AG04449 (cell line): ENCODE data around the gene REEP6.
A peak's percentile ranks its signal among the peaks of the same experiment; 100 is the strongest.

Source experiments
- CTCF ChIA-PET: fragments of 350-600 bp; formaldehyde crosslinking; extraction: SDS; loops from one replicate; lab custom pipeline; 2021; ENCODE audit warnings: antibody characterized with exemption; lab: Yijun Ruan, JAX
- POLR2A ChIA-PET: fragments of 400-600, 350-600 bp; formaldehyde crosslinking; extraction: SDS; loops from one replicate; lab custom pipeline; 2020; ENCODE audit warnings: antibody characterized with exemption, inconsistent platforms; lab: Yijun Ruan, JAX
- DNase-seq: peaks from one replicate; pipeline ENCODE4 v3.0.0-alpha.2; 2010; ENCODE audit warnings: low read depth, low spot score
- H3K4me3 ChIP-seq: 2 replicates; pipeline ENCODE4 v1.5.1; 2011; ENCODE audit warnings: low read depth, mild to moderate bottlenecking, control low read depth, low read length
- TF ChIP-seq, protein P1 (sequence below): IDR thresholded peaks from one replicate; pipeline ENCODE4 v1.5.1; 2011; ENCODE audit warnings: mild to moderate bottlenecking, moderate library complexity, low read length, control low read depth, inconsistent platforms; ENCODE audit not compliant: insufficient read depth; ENCODE audit errors: missing control alignments

Gene REEP6

GRCh38 chr19:1505991-1506881 is 15.3 kb downstream of the REEP6 start:
- H3K4me3 ChIP-seq: no peak overlapping the region
- POLR2A ChIA-PET: no interaction called here
- CTCF ChIA-PET: interaction anchor here (1.3 kb wide), 1 partner anchor 12 kb away, joined by 3 read pairs; no protein-coding TSS in a partner anchor
- TF ChIP-seq, protein P1, sequence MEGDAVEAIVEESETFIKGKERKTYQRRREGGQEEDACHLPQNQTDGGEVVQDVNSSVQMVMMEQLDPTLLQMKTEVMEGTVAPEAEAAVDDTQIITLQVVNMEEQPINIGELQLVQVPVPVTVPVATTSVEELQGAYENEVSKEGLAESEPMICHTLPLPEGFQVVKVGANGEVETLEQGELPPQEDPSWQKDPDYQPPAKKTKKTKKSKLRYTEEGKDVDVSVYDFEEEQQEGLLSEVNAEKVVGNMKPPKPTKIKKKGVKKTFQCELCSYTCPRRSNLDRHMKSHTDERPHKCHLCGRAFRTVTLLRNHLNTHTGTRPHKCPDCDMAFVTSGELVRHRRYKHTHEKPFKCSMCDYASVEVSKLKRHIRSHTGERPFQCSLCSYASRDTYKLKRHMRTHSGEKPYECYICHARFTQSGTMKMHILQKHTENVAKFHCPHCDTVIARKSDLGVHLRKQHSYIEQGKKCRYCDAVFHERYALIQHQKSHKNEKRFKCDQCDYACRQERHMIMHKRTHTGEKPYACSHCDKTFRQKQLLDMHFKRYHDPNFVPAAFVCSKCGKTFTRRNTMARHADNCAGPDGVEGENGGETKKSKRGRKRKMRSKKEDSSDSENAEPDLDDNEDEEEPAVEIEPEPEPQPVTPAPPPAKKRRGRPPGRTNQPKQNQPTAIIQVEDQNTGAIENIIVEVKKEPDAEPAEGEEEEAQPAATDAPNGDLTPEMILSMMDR: no peak
- DNase-seq: no peak

DNA sequence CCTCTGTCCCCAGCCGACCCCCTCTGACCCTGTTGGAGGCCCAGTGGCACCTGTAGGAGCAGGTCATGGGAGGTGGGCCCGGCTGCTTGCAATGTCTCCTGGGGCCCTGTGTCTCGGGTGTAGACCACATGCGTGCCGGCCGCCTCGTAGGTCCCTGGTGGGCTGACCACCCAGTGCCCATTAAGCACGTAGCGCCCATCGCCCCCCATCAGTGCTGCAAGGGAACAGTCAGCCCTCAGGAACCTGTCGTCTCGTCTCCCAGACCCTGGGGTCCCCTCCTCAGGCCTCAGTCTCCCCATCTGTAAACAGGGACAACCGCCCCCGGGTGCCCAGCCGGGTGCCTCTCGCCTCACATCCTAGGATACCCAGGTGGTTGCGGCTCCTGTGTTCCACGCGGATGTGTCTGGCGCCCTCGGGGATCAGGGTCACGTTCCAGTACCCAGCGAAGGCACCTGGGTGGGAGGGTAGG is 16.2 kb downstream of the REEP6 start:
- no peak for DNase-seq
- CTCF ChIA-PET: no interaction called here
- POLR2A ChIA-PET: no interaction called here
- H3K4me3 ChIP-seq: peak overlapping the region; percentile 29
- TF ChIP-seq, protein P1: no peak

GRCh38 chr19:1507763-1508506 is 17.0 kb downstream of the REEP6 start:
- H3K4me3 ChIP-seq: peak overlapping the region; percentile 70
- CTCF ChIA-PET: interaction anchor here (1.1 kb wide), 1 partner anchor 38 kb away, joined by 3 read pairs; no protein-coding TSS in a partner anchor
- peak; percentile 77 for DNase-seq
- POLR2A ChIA-PET: interaction anchor here (0.6 to 1.0 kb wide), 2 partner anchors 9 to 1441 kb away, joined by 3 to 5 read pairs; no protein-coding TSS in a partner anchor
- TF ChIP-seq, protein P1: no peak

GRCh38 chr19:1508507-1508856 is 17.5 kb downstream of the REEP6 start:
- H3K4me3 ChIP-seq: peak overlapping the region; percentile 48
- POLR2A ChIA-PET: interaction anchor here (0.6 to 1.0 kb wide), 2 partner anchors 9 to 1440 kb away, joined by 3 to 5 read pairs; no protein-coding TSS in a partner anchor
- DNase-seq: no peak
- TF ChIP-seq, protein P1: no peak
- CTCF ChIA-PET: interaction anchor here (1.1 kb wide), 2 partner anchors 10 to 38 kb away, joined by 3 read pairs; no protein-coding TSS in a partner anchor

DNA sequence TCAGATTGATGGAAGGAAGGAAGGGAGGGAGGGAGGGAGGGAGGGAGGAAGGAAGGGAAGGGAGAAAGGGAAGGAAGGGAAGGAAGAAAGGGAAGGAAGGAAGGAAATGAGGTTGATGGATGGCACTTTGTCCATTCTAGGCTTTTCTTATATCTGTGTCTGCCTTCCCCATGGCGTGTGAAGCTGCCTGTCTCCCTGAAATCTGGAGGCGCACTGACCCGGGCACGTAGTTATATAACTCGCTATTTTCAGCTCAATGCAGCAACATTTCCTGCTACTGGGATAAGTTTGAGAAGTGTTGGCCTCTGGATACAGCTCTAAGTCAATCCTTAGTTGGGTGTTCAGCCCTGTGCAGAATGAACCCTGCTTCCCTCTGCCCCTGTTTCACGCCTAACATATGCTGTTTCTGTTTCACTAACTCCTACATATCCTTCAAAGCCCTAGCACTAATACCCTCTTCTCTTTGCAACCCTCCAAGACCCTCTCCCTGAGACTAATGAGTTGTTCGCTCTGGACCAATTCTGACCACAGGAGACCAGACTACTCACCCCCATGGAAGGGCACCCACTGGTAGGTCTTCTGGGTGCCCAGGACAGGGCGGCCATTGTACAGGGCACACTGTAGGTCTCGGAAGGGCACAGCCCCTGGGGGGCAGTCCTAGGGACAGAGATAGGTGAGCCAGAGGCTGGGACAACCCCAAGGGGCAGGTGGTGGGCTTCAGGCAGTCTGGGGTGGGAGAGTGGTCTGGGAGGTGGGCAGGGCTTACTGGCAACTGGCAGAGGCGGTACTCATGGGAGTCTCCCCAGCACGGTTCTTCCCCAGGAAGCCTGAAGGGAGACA is 18.8 kb downstream of the REEP6 start:
- TF ChIP-seq, protein P1: no peak
- POLR2A ChIA-PET: no interaction called here
- DNase-seq: no peak
- CTCF ChIA-PET: interaction anchor here (0.9 to 1.1 kb wide), 3 partner anchors 9 to 81 kb away, joined by 3 read pairs; no protein-coding TSS in a partner anchor
- H3K4me3 ChIP-seq: no peak overlapping the region
